GM19468 (cell line): ENCODE results near the gene CORO1C.
"Not testable (repeated sequence)": the region's sequence is repeated elsewhere in the genome, so short reads cannot be mapped to it uniquely, and the experiment has no call there.

Experiments used
- ATAC-seq: cut with Tn5 transposase; IDR thresholded peaks from one replicate; pipeline ENCODE4 v1.9.1; 2021; ENCODE audit warnings: mild to moderate bottlenecking, moderate library complexity, moderate number of reproducible peaks; ENCODE audit not compliant: unreplicated experiment; ENCODE audit errors: extremely low read depth

CORO1C gene

DNA sequence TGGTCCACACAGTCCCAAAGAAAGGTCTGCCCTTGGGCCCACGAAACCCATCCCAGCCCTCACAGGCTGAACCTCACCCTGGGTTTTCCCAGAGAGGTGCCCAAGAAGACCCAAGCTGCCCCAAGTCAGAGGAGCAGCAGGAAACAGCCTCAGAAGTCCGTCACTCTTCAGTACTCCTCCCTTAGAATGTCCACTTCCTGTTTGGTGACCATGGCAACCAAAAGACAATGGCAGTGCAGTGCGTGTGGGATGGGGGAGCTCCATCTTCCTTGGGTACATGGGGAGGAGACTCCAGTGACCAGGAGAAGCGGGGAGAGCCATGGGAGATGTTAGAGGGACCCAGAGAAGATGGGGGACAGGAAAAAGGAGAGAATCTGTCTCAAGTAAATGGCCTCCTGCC, 108.9 kb downstream of the CORO1C start:
- no peak for ATAC-seq

DNA sequence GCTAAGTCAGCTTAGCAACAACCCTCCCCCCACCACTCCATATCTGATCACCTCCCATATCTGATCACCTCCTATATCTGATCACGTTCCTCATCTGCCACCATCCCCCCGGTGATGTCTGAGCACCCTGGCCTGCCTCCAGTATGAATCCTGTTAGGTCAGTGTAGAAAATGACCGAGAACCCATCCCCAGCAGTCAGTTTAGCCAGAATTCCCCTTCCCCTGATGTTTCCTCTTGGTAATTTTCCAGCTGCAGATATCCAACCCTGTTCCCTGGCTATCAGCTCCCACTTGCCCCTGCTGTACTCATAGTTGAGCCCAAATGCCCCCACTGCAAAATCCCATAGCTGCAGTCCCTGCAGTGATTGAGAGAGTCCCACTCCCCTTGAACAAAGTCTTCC, 110.2 kb downstream of the CORO1C start:
- ATAC-seq, result no peak

DNA sequence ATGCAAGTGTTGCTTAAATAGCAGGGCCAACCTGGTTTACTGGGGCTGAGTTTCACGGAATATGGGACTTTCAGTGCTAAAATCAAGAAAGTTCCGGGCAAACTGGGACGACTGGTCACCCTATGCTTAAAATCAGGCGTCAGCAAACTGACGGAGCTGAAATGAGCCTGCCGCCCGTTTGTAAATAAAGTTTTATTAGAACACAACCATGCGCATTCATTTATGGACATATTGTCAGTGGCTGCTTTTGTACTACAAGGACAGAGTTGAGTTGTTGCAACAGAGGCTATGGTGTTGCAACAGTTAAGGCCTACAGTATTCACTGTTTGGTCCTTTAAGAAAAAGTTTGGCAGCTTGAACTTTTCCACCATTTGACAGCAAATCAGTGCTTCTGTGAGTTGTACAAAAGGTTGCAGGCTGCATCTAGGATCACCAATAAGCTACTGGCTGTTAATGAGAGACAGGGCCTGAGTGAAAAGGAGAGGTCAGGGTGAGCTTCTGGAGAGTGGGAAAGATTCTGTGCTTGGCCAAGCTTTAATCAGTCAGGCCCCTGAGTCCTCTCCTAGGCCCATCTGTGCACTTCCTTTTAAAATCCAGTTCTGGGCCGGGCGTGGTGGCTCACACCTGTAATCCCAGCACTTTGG, 111.0 kb downstream of the CORO1C start:
- ATAC-seq, result no peak

DNA sequence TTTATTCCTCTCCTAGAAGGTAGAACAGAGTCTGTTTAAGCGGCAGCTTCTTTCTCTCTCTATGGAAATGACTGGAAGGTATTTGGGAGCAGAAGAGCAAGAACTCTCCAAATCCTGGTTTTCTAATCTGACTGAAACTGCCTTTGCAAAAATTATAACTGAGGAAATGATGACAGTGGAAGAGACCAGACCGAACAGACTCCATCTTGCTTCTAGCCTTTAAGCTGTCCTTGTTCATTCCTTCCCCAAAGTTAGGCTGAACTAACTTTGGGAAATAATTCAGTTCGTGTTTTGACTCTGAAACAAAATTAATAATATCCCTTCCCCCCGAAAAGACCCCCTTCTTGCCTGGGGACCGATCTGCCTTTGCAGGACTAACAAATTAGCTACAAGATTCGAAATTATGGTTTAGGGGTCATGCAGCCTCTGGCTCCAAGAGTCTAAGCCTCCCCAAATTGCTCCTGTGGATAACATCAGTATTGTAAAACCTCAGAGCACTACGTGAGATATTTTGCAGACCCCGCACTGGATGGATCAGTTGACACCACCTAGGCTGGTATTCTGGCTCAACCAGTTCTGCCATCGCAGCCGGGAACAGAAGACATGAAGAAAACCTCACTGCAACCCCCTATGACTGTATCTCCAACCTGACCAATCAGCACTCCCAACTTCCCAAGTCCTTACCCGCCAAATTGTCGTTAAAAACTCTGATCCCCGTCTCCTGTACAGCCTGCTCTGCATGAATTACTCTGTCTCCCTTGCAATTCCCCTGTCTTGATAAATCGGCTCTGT, 111.8 kb downstream of the CORO1C start:
- ATAC-seq, result no peak

DNA sequence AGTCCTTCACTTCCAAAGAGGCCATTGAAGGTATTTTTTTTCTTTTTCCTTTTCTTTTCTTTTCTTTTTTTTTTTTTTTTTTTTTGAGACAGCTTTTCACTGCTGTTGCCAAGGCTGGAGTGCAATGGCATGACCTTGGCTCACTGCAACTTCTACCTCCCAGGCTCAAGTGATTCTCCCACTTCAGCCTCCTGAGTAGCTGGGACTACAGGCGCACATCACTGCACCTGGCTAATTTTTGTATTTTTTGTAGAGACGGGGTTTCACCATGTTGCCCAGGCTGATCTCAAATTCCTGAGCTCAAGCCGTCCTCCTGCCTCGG, 112.4 kb downstream of the CORO1C start:
- ATAC-seq, result not testable (repeated sequence)

DNA sequence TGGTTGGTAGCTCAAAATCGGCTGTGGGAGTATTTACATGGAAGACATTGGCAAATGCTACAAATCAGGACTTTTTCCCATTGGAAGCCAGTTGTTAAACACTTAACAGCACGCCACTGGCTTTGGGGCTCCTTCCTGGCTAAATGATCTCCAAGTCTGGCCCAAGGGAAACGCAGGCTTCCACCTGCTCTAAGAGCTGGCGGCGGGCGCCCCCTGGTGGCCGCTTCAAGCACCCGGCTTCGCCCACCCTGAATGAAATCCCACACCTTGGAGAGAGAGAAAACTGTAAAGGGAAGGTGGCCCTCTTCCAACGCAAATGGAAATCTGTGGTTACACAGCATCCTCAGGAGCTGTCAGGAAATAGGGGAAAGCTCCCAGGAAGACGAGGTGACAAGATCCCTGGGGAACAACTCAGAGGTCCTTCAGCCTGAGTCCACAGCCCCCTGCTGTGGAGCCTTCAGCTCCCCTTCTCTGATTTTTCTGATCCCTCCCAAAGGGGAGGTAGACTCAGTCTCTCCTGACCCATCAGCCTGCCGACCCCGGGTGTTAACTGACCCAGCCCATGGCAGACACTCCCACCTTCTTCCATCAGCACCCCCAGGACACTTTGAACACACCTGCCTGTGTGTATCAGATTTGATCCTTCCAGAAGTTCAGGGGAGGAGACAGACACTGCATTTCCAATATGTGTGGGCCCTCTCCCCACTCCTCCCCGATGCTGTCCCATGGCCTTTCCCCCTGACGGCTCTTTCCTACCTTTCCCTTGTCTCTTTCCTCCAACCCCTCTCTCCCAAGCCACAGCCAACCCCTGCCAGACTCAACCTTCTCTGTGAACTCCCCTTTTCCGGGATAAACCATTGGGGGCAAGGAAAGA, 113.0 kb downstream of the CORO1C start:
- peak; percentile 5 for ATAC-seq

DNA sequence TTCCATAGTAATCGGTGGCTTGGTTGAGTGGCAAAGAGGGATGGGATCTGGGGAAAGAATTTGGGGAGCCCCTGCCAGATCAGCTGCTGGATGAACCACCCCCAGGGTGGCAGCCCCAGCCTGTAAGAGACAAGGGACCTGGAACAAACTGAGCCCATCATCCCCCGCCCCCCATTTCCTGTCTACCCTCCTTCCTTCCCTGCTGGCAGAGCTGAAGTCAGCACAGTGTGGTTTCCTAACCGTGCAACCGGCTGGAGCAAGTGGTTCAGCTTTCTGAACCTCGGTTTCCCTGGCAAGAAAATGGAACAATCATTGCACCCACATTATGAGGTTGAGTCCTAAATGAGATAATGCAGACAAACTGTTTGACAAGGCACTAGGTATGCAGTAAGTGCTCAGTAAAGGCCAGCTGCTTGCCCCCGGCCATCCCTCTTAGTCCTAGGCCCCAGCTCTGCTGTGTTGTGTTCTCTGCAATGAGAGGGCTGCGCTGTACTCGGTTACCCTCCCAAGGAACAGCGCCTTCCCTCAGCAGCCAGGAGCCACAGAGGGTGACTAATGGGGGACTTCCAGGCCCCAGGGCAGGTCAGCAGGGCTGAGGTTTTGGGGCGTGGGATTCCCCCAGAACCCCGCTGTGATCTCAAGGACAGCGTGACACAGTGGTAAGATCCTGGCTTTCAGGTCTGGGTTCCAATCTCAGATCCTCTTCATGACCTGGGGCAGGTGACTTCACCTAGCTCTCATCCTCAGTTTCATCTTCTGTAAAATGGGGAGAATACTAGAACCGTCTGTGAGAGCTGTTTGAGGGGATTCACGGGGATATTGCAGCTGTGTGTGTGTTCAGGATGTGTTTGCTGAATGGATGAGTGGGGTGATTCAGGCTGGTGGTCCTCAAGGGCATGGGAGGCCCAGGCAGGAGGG, 114.1 kb downstream of the CORO1C start:
- peak; percentile 50 for ATAC-seq

DNA sequence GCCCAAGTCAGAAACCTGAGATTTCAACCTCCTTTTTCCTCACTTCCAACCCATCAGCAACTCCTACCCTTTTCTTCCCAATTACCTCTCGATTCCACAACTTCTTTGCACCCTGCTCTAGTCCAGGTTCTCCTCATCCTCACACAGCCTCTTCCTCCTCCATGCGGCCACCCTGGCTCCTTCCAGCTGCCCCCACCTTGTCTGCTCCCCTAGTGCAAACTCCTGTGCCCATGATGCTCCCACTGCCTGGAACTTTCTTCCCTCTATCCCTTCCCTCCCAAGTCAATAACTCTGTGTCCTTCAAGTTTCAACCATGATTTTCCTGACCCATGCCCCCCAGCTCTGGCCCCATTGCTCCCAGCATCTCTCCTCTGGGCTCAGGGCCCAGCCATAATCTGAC, 115.0 kb downstream of the CORO1C start:
- ATAC-seq, result no peak

DNA sequence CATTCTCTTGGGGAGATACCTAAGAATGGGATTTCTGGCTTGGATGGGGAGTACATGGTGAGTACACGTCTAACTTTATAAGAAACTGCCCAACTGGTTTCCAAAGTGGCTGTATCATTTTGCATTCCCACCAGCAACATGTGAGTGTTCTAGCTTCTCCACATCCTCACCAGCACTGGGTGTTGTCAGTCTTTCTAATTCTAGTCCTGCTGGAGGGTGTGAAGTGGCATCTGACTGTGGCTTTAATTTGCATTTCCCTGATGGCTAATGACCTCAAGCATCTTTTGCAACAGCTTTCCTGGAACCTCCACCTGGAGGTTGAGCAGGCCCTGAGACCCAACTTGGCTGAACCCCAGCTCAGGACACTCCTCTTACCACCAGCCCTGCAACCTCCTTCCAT, 115.4 kb downstream of the CORO1C start:
- no peak for ATAC-seq

DNA sequence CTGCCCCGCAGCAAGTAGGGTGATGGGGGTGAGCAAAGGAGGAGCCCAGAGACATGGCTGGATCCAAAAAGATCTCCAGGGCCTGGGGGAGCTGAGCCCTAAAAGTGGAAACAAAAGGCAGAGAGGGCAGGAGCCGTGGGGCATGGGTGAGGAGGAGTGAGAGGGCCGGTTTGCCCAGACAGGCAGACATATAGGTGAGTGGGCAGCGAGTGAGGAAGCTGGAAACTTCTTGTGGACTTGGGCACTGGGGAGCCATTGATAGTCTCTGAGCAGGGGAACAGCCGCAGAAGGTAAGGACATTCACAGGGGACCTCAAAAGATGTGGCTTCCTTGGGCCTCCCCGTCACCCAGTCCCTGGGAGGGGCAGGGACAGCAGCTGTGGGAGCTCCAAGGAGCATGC, 116.7 kb downstream of the CORO1C start:
- no peak for ATAC-seq

DNA sequence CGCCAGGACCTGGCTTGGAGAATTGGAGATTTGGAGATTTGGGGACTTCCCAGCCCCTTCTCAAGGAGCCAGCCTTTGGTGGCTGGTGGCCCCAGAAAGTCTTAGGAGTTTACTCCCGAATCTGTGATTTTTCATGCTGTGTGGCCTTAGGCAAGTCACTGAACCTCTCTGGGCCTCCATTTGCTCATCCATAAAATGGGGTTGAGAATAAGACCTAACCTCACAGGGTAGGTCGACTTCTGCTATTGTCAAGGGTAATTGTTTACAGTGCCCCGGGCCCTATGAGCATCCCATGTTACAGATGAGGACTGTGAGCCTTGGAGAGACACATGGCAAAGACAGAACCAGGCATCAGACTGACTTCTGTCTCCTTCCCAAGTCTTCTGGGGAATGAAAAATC, 117.3 kb downstream of the CORO1C start:
- no peak for ATAC-seq

DNA sequence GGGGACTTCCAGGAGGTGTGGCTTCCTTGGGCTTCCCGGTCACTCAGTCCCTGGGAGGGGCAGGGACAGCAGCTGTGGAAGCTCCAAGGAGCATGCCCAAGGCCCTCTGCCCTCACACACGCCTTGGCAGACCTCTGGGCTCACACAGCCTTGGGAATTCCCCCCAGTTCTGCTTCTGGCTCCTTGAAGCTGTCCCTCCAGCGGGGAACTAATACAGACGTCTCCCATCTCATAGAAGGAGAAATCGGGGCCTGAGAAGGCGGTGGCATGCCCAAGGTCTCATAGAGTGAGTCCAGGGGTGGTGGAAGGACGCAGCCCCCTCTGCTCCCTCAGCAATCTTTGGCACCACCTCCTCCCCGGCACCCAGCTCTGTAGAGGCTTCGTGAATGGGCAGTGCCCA, 117.8 kb downstream of the CORO1C start:
- ATAC-seq, result no peak

DNA sequence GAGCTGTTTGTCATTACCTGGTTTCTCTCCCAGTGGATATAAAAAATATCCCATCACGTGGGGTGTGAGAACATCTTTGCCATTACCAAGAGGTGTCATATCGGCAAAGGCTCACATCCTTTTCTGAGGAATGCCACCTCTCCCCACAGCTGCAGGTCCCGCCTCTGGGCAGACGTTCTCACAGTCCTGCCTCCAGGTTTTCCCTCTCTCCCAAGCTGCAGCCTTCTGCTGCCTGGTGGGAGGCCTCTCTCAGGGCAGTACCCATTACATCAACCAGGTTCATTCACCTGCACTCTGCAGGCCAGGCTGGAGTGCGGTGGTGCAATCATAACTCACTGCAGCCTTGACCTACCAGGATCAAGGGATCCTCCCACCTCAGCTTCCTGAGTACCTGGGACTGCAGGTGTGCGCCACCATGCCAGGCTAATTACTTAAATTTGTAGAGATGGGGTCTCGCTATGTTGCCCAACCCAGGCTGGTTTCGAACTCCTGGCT, 118.5 kb downstream of the CORO1C start:
- no peak for ATAC-seq

DNA sequence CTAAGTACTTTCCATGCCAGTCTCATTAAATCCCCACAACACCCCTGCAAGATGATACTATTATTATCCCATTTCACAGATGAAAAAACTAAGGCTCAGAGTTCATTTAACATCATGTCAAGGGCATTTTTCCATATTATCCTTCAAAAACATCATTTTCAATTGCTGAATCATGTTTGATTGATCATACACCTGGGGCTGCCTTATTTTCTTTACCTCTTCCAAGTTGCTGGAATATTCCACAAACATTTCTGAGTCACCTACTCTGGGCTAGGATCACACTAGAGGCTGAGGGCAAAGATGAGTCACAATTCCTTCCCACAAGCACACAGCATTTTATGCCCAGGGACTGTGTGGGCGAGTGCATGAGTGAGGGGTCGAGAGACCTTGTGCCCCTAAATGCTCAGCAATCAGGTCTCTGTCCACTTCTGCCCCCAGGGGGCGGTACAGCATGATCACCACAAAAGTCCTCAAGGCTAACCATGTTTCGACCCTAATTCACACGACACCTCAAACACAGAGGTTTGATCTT, 119.4 kb downstream of the CORO1C start:
- ATAC-seq, result no peak

DNA sequence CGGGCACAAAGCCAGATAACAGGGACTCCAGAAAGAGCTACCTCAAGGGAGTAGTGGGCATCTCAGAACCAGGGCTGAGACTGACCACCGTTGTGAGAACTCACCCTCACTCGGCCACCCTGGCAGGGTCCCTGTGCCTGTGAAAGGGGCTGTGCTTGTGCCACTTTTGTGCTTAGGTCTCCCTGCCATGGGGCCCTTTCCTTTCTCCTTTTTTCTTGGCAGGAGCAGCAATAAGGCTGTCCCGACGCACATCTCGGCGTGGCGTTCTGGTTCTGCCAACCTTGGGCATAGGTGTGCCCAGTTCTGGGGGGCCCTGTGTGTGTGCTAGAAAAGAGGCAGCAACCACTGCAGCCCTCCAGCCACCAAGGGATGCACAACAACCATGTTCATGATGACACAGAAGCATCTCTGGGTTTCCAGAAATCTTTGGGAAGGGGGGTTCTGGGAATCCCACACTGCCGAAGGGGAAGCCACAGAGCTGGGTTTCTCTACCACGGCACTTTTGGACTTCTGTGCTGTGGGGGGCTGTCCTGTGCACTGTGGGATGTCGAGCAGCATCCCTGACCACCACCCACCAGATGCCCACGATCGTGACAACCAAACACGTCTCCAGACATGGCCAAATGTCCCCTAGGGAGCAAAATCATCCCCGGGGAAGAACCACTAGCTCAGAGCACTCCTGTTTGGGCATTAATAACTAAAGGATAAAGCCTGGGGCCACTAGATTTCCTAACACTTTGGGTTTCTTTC, 120.3 kb downstream of the CORO1C start:
- no peak for ATAC-seq

DNA sequence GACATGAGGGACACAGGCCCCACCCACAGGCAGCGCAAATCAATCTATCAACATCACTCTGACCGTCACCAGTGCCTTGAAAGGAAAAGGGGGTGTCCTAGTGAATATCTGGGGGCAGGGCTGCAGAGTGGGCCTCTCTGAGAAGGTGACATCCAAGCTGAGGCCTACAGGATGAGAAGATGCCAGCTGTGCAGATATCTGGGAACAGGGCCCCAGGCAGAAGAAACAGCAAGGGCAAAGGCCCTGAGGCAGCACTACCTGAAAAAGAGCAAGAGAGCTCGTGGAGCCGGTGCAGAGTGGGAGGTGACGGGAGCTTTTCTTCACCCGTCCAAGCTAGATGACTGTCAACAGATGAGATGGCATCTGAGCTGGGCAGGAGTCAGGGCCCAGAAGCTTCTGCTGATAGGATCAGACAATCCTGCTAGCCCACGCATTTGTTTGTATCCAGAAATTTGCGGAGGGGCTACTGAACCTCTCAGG, 120.9 kb downstream of the CORO1C start:
- no peak for ATAC-seq

DNA sequence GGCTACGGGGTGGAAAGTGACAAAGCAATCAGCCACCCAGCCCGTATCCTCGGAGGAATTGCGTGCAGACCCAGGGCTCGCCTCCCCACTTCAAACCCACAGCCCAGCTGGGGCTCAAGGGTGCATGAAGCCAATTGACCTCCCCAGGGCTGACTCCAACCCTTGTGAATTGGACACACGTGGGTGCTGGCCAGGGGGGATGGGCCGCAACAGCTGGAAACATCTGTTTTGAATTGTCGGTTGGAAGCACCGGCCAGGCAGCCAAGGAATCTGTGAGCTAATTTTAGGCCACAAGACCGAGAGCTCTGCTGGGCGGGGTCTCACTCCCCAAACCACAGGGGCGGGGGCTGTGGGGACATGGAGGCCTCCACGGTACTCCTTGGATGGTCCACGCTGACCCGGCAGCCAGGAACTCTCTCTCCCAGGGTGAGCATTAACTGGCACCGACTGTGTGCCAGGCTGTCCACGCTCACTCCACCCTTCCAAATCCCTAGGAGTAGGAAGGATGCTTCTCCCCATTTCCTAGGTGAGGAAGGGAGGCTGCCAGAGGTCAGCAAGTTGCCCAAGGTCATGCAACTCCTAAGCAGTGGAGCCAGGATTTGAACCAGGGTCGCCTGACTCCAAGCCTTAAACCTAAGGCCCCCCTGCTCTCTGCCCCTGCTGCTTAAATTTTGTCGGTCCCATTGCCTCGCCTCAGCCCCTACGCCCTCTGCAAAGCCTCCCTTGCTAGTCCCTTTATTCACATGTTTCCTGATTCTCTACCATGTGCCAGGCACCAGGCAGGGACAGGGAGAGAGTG, 121.6 kb downstream of the CORO1C start:
- ATAC-seq, result no peak

DNA sequence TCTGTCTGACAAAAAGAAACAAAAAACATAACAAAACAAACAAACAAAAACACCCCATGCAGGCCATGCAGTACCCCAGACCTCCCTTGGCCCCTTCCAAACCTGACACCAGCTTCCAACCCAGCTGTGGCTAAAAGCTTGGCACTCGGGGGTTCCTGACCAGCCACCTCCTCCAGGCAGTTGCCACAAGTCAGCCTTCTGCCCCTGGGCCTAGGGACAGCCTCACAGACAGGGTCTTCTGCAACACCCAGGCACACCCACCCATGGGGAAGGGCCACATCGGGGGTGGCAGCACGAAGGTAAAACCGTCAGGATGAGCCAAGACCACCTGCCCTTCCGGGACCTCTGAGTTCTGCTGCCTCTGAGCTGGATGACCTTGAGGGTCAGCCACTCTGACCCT, 122.7 kb downstream of the CORO1C start:
- no peak for ATAC-seq
